ENCODE results near the gene ZFPM1. TPM values are rescaled to one million over a fixed set of nuclear protein-coding genes. Genes with fewer than 3 reads are reported as not detected.

ZFPM1 gene
- total and polyA plus RNA-seq, 7 donors = 0.43 to 2.9 (median 2.3) TPM

DNA sequence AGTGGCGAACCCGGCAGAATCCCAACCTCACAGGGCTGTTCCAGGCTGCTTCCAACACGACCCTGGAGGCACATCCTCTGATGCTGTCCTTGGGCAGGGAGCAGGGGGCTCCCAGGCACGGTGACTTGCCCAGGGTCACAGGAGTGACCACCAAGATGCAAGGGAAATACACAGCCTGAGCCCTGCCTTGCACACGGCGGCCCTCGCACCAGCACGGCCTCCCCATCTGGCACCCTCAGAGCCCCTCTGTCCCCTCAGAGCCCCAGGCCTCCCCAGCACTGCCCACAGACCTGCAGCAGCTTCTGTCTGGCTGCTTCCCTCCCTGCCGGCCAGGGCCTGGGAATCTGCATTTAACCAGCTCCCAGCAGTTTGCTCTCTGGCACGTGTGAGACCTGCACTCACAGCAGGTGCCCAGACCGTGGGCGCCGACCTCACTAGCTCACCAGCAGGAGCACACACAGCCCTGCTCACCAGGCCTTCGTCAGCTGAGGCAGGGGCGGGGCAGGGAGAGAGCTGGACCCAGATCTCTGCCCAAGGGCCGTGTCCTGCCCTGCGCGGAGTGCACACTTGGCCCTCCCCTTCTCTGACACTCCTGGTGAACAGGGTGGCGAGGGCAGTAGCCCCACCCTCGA lies 87.4 kb downstream of the ZFPM1 start:
- peak in 1 of 2 donors; percentile 46 for DNase-seq
- Histone ChIP-seq H3K27me3 (ENCODE audit: insufficient read depth in 3 of 3, low read length in 2 of 3) (peaks cover 0 to 38% (median 12%) of the 10 kb centered on the region in 3 donors), H3K36me3 (ENCODE audit: insufficient read depth in 1 of 2, low read depth in 1 of 2) (no peaks in the 10 kb centered on the region), H3K4me1 (peaks cover 2% of the 10 kb centered on the region), H3K27ac (no peak overlapping the region), H3K9me3 (peaks cover 11% of the 10 kb centered on the region), H3K4me3 (no peak overlapping the region)
- no peak for ATAC-seq
- intact Hi-C loops (cut with DNase I) = no loop called here
- TF ChIP-seq, protein P1, sequence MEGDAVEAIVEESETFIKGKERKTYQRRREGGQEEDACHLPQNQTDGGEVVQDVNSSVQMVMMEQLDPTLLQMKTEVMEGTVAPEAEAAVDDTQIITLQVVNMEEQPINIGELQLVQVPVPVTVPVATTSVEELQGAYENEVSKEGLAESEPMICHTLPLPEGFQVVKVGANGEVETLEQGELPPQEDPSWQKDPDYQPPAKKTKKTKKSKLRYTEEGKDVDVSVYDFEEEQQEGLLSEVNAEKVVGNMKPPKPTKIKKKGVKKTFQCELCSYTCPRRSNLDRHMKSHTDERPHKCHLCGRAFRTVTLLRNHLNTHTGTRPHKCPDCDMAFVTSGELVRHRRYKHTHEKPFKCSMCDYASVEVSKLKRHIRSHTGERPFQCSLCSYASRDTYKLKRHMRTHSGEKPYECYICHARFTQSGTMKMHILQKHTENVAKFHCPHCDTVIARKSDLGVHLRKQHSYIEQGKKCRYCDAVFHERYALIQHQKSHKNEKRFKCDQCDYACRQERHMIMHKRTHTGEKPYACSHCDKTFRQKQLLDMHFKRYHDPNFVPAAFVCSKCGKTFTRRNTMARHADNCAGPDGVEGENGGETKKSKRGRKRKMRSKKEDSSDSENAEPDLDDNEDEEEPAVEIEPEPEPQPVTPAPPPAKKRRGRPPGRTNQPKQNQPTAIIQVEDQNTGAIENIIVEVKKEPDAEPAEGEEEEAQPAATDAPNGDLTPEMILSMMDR (IDR thresholded peaks at IDR 0.05) = no peak
- WGBS, 3 donors = 55 to 60% (median 58%) methylated on average over 19 to 20 of the region's 20 CpGs

DNA sequence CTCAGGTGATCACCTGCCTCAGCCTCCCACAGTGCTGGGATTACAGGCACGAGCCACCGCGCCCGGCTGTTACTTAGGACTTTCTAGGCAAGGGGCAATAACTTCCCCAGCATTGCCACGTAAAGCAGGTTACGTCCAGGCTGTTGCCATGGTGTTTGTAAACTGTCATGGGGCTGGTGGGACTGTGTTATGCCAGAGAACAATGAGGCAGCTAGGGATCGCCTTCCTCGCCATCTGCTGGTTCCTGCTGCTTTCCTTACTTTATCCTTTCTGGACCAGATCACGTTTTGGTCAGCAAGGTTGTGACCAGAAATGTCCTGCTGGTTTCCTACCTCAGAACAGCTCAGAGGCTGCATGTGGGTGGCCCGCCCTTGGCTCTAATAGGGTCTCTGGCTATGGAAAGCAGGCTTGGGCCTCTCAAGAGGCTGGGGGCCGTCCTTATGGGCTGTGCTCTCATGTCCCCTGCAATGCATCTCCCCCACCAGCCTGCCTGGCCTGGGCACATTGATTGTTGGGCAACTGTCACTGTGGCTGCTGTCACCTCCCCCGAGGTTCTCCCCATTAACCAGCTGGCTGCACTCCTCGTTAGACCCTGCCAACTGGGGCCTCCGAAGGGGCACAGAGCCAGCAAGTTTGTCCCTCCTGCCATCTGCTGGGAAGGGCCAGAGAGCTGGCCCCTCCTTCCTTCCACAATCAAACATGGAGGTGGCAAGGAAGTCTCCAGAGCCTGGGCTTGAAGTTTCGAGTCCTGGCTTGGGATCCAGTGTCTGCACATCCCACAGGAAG lies 88.9 kb downstream of the ZFPM1 start:
- Histone ChIP-seq H3K4me3 (no peak overlapping the region), H3K9me3 (peaks cover 11% of the 10 kb centered on the region), H3K27ac (no peak overlapping the region), H3K27me3 (ENCODE audit: insufficient read depth in 3 of 3, low read length in 2 of 3) (peaks cover 0 to 49% (median 19%) of the 10 kb centered on the region in 3 donors), H3K4me1 (no peaks in the 10 kb centered on the region), H3K36me3 (ENCODE audit: insufficient read depth in 1 of 2, low read depth in 1 of 2) (no peaks in the 10 kb centered on the region)
- DNase-seq (peak in 1 of 2 donors; percentile 29), ATAC-seq (no peak)
- WGBS, 3 donors = 44 to 48% (median 45%) methylated on average over 15 of the region's 15 CpGs
- TF ChIP-seq, protein P1 (IDR thresholded peaks at IDR 0.05) = no peak
- intact Hi-C loops (cut with DNase I) = no loop called here

DNA sequence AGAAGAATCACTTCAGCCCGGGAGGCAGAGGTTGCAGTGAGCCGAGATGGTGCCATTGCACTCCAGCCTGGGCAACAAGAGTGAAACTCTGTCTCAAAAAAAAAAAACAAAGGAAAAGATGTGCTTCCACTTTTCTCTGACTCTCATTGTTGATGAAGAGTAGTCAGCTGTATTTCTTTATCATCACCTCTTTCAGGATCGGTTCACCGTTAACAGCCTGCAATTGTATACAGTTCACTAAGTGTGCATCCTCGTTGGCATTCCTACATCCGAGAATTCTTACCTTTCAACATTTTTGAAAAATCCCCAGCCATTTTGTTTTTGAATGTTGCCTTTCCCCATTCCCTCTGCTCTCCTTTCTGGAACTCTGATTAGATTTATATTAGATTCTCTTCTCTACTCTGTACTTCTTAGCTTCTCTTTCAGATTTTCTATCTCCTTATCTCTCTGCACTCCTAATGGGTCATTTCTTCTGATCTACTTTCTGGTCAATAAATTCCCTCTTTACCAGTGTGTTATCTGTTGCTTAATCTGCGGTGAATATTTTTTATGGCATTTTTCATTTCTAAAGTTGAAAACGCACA lies 90.2 kb downstream of the ZFPM1 start:
- WGBS, 3 donors = 84 to 90% (median 85%) methylated on average over 8 of the region's 8 CpGs
- ATAC-seq (no peak), DNase-seq (no peak)
- intact Hi-C loops (cut with DNase I) = no loop called here
- Histone ChIP-seq H3K9me3 (peaks cover 11% of the 10 kb centered on the region), H3K27ac (no peak overlapping the region), H3K4me3 (no peak overlapping the region), H3K27me3 (ENCODE audit: insufficient read depth in 3 of 3, low read length in 2 of 3) (peaks cover 0 to 54% (median 19%) of the 10 kb centered on the region in 3 donors), H3K36me3 (ENCODE audit: insufficient read depth in 1 of 2, low read depth in 1 of 2) (no peaks in the 10 kb centered on the region), H3K4me1 (no peaks in the 10 kb centered on the region)
- TF ChIP-seq, protein P1 (IDR thresholded peaks at IDR 0.05) = no peak

DNA sequence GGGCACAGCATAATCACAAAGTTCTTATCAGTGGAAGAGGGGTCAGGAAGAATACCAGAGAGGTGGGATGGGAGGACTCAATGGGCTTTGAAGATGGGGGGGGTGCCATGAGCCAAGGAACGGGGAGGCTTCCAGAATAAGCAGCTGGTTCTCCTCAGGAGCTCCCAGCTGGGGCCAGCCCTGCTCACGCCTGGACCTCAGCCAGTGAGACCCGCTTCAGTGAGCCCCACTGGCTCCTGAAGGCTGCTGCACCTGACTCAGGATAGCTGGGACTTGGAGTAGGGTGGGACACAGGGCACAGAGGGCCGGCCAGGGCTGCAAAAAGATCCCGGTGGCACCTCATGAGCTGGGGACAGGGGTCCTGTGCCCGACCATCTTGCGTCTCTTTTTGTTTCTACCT lies 92.7 kb downstream of the ZFPM1 start:
- ATAC-seq (no peak), DNase-seq (no peak)
- intact Hi-C loops (cut with DNase I) = no loop called here
- Histone ChIP-seq H3K4me1 (no peaks in the 10 kb centered on the region), H3K4me3 (no peak overlapping the region), H3K36me3 (ENCODE audit: insufficient read depth in 1 of 2, low read depth in 1 of 2) (no peaks in the 10 kb centered on the region), H3K27me3 (ENCODE audit: insufficient read depth in 3 of 3, low read length in 2 of 3) (peaks cover 0 to 45% (median 14%) of the 10 kb centered on the region in 3 donors), H3K9me3 (peaks cover 11% of the 10 kb centered on the region), H3K27ac (no peak overlapping the region)
- TF ChIP-seq, protein P1 (IDR thresholded peaks at IDR 0.05) = no peak
- WGBS, 3 donors = 43 to 52% (median 49%) methylated on average over 7 of the region's 7 CpGs
